NCI-H748 treated with DMSO at 0.1 percent for 48 hours (cell line): Measurements from ENCODE around the gene CHI3L1.
A peak's percentile ranks its signal among the peaks of the same experiment; 100 is the strongest.

Experiments used
- DNase-seq: peaks from one replicate; lab custom pipeline; 2025; lab: John Stamatoyannopoulos, UW

CHI3L1 gene

DNA sequence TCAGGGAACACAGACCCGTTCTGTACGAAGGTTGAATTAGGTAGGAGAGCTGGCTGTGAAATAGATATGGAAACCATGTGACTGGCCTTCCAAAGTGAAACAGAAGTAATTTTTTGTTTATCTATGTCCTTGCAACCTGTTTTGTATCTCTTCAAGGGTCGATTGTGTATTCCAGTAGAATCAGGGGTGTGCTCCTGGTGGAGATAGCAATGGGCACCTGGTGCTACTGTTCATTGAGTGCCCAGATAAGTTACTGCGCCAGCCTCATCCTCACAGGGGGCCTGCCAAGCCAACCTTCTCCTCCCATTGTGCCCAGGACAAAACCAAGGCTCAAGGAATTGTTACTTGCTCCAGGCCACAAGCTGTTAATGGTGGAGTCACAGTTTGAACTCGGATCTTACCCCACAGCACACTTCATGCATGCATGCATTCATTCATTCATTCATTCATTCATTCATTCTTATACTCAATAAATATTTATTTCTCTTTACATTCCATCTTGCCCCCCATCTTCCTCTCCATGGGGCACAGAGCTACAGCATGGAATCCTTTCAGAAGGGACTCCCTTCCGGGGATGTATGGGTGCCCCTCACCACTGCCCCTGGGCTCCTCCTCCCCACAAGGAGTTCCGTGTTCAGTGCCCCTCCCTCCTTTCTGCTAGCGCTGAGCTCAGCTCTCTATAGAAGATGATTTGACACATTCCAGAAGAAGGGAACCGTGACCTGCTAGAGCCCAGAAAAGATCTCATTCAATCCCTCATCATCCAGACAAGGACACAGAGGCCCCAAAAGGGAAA, 34.9 kb downstream of the CHI3L1 start:
- DNase-seq = no peak

- no peak for DNase-seq
Measured at GRCh38 chr1:203150511-203151297, 35.8 kb downstream of the CHI3L1 start.

GRCh38 chr1:203149188-203149840, 37.2 kb downstream of the CHI3L1 start:
- no peak for DNase-seq

DNA sequence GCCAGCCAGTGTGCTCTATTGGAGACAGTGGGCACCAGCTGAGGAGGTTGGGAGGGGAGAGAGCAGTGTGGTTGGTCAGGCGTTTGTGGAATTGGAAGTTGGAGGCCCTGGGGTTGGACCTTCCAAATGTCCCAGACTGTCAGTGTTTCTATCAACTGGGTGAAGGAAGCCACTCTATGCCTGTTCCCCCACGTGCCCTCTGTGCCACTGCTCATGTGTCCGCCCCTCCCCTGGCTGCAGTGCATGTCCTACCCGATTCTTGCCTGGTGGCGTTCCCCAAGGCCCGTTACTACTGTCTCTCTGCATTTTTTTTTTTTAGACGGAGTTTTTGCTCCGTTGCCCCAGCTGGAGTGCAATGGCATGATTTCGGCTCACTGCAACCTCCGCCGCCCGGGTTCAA, 37.9 kb downstream of the CHI3L1 start:
- DNase-seq = no peak

DNA sequence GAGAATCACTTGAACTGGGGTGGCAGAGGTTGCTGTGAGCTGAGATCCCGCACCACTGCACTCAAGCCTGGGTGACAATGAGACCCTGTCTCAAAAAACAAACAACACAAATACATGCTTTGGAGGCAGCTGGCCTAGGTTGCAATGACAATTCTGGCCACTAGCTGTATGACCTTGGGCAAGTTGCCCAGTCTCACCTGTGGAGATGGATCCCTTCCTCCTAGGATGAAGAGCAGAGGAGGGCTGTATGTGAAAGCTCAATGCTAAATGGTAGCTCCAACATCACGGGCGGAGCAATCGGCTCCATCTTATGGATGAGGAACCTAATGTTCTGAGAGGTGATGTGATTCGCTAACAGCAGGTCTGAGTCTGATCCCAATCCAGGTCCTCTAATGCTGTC, 38.4 kb downstream of the CHI3L1 start:
- DNase-seq = no peak

DNA sequence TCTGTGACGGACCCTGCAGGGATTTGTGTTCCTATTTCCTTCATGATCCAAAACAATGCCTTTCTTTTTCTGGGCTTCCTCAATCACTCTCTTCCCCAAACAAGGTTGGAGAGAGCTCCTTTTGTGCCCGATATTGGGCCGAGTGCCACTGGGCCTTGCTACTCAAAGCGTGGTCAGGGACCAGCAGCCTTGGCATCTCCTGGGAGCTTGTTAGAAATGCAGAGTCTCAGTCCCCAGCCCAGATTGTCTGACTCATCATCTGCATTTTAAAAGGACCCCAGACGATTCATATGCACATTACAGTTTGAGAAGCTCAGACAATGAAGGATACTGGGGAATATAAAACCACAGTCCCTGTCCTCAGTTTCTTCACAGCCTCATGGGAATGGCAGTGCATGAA, 39.1 kb downstream of the CHI3L1 start:
- DNase-seq = no peak

GRCh38 chr1:203146537-203146936, 40.0 kb downstream of the CHI3L1 start:
- DNase-seq = no peak

DNA sequence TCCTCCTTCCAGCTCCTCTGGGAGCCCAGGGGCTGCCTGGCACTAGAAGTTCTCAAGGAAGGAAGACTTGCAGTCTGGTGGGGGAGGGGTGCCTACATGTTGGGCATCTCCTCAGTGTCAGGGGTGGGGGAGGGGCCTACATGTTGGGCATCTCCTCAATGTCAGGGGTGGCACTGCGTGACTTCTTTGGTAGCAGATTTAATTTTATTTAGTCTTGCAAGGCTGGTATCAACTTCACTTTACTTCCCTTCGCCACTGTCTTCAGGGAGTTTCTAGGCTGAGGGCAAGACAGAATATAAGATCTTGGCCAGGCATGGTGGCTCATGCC, 40.5 kb downstream of the CHI3L1 start:
- DNase-seq = no peak

DNA sequence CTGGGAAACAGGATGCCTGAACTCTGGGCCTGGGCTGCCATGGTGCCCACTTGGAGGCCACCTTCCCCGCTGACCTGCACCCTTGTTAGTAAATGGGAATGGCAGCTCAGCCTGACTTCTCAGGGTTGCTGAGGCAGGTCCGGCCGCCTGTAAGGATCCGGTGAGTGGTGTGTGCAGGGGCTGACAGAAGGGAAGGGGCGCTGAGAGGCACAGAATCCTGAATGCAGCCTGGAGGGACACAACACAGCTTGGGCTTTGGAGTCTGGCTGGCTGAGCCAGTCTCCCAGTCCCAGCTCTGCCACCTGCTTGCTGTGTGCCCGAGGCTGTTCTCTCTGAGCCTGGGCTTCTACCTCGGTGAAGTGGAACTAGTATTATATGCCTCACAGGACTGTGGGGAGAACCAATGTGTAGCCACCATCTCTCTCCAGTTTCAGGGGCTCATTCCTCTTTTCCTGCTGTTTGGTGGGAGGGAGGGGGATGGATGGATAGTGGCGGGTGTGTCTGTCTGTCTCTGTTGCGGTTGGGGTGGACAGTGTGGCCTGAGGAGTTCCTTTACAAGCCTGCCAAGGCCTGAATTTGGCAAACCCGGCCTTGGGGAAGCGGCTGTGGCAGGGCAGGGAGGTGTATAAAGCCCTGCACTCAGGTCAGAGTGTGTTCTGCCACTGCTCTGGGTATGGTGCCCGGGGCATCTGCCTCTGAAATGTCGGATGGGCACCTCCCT, 41.0 kb downstream of the CHI3L1 start:
- no peak for DNase-seq

GRCh38 chr1:203144661-203145060, 41.8 kb downstream of the CHI3L1 start:
- DNase-seq = no peak

GRCh38 chr1:203143641-203144040, 42.9 kb downstream of the CHI3L1 start:
- DNase-seq = no peak

GRCh38 chr1:203142684-203143408, 43.7 kb downstream of the CHI3L1 start:
- peak; percentile 42 for DNase-seq

DNA sequence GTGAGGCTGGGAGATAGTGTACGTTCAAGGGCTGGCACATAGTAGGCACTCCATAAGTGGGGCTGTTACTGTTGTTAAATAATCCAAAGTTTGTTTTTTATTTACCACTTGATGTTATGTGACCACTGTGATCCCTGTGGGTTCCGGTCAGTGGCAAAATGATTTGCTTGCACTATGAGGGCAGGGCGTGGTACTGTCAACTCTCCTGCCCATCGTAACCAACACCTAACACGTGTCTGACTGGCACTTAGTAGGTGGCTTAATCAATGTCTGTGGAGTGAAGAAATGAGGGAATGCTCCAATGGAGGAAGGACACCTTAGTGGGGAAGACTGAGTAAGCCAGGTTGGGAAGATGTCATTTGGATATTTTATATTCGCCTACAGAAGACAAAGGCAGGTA, 44.4 kb downstream of the CHI3L1 start:
- DNase-seq = no peak

- no peak for DNase-seq
Measured at GRCh38 chr1:203140743-203141520, 45.6 kb downstream of the CHI3L1 start.

DNA sequence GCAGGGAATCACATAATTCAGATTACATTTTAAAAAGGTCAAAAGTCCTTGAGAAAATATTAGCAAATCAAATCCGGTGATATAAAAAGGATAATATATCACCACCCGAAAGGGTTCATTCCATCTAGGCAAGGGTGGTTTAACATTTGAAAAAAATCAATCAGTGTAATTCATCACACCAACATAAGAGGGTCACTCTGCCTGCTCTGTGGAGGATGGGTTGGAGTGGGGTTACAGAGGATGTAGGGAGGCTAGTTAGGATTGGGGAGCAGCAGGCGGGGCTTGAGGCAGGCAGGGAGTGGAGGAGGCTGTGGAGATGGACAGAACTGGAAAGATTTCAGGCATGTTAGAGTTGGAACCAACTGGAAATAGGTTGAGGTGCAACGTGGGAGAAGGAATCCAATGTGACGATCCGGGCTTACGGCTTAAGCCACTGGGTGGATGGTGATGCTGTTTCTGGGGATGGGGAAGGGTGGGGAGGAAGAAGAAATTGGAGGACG, 46.5 kb downstream of the CHI3L1 start:
- DNase-seq = no peak

DNA sequence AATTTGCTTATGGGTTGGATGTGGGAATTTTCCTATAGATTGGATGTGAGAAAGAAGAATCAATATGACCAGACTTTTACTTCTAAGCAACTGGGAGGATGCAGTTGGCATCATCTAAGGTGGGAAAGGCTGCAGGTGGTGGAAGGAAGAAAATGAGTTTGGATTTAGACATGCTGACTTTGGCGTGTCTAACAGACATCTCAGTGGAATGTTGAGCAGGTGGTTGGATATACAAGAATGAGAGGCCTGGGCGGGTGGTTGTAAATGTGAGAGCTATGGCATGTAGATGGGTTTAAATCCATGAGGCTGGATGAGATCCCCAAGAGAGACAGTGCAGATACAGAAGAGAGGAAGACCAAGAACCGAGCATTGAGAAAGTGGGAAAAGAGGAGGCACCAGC, 48.4 kb downstream of the CHI3L1 start:
- no peak for DNase-seq

GRCh38 chr1:203137324-203137723, 49.2 kb downstream of the CHI3L1 start:
- DNase-seq = no peak

- DNase-seq = no peak
Measured at GRCh38 chr1:203136409-203137042, 50.0 kb downstream of the CHI3L1 start.

DNA sequence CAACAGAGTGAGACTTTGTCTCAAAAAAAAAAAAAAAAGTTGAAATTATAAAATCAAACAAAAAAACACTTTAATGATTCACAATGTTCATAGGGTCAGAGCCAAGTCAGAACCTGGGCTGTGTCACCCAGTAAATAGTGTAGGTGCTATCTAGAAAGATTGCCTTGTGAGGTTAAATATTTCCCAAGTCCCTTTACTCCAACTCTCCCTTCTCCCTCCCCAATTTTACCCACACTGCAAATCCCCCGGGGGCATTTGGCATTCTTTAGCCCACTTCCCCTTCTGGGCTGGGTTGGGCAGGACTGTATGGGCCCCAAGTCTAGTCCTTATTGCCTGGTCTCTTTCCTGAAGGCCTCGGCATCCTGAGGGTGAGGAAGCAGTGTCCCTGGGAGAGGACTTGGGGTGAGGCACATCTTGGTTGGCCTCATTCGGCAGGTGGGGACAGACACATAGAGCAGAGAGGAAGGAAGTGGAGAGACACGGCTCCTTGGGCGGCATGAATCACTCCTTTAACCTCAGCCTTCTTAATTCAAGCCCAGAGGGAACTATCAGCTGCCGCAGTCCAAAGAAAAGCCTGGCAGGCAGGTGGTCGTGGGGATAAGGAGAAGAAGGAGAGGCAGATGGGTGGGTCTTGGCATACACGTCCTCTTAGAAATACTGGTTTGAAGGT, 50.7 kb downstream of the CHI3L1 start:
- DNase-seq = no peak
